Liver (tissue), 3 donors: ENCODE data around the gene DHX16.

Experiments
- ATF3 ChIP-seq: IDR thresholded peaks from 2 replicates; pipeline ENCODE4 v1.6.1; 2016; ENCODE audit warnings: antibody characterized with exemption
- CTCF ChIP-seq: fragments of 150-350 bp; IDR thresholded peaks from 2 replicates; pipeline ENCODE4 v1.5.1; 2017; ENCODE audit warnings: improper control_type of control experiment, low read depth, low read length; ENCODE audit not compliant: missing input control
- GABPA ChIP-seq, 2 donors: IDR thresholded peaks in 1 of 2; conservative IDR thresholded peaks in 1 of 2; 2 replicates each; pipeline ENCODE4 v1.6.1; 2016; ENCODE audit warnings: antibody characterized with exemption in 2 of 2, mild to moderate bottlenecking in 1 of 2, moderate library complexity in 1 of 2
- JUND ChIP-seq, 2 donors: IDR thresholded peaks; 2 replicates each; pipeline ENCODE4 v1.6.1; 2016; ENCODE audit warnings: antibody characterized with exemption in 2 of 2
- MAX ChIP-seq: IDR thresholded peaks from 2 replicates; pipeline ENCODE4 v1.6.1; 2016; ENCODE audit warnings: antibody characterized with exemption
- RAD21 ChIP-seq, 2 donors: IDR thresholded peaks; 2 replicates each; pipeline ENCODE4 v1.6.1; 2016; ENCODE audit warnings: antibody characterized with exemption in 2 of 2, mild to moderate bottlenecking in 2 of 2
- SP1 ChIP-seq: IDR thresholded peaks from 2 replicates; pipeline ENCODE4 v1.6.1; 2018; ENCODE audit warnings: antibody characterized with exemption, mild to moderate bottlenecking
- TAF1 ChIP-seq: conservative IDR thresholded peaks from 2 replicates; pipeline ENCODE4 v1.6.1; 2016; ENCODE audit warnings: antibody characterized with exemption, mild to moderate bottlenecking
- YY1 ChIP-seq: IDR thresholded peaks from 2 replicates; pipeline ENCODE4 v1.6.1; 2016; ENCODE audit warnings: antibody characterized with exemption, mild to moderate bottlenecking
- TF ChIP-seq, protein P1 (sequence below): IDR thresholded peaks from 2 replicates; pipeline ENCODE4 v1.6.1; 2016; ENCODE audit warnings: antibody characterized with exemption, mild to moderate bottlenecking
- TF ChIP-seq, protein P2 (sequence below): IDR thresholded peaks from 2 replicates; pipeline ENCODE4 v1.6.1; 2016; ENCODE audit warnings: antibody characterized with exemption
- donor health status: healthy.
- donor health status: healthy.

GRCh38 chr6:30654798-30655742, 17.7 kb downstream of the DHX16 start:
- TF ChIP-seq CTCF (no peak), ATF3 (no peak), MAX (no peak), SP1 (no peak), YY1 (no peak), TAF1 (no peak), RAD21 (IDR thresholded peaks at IDR 0.05) (no peak), JUND (IDR thresholded peaks at IDR 0.05) (no peak), GABPA (IDR thresholded peaks at IDR 0.05 in 1 of 2, conservative IDR thresholded peaks at IDR 0.05 in 1 of 2) (no peak)
- TF ChIP-seq, protein P1, sequence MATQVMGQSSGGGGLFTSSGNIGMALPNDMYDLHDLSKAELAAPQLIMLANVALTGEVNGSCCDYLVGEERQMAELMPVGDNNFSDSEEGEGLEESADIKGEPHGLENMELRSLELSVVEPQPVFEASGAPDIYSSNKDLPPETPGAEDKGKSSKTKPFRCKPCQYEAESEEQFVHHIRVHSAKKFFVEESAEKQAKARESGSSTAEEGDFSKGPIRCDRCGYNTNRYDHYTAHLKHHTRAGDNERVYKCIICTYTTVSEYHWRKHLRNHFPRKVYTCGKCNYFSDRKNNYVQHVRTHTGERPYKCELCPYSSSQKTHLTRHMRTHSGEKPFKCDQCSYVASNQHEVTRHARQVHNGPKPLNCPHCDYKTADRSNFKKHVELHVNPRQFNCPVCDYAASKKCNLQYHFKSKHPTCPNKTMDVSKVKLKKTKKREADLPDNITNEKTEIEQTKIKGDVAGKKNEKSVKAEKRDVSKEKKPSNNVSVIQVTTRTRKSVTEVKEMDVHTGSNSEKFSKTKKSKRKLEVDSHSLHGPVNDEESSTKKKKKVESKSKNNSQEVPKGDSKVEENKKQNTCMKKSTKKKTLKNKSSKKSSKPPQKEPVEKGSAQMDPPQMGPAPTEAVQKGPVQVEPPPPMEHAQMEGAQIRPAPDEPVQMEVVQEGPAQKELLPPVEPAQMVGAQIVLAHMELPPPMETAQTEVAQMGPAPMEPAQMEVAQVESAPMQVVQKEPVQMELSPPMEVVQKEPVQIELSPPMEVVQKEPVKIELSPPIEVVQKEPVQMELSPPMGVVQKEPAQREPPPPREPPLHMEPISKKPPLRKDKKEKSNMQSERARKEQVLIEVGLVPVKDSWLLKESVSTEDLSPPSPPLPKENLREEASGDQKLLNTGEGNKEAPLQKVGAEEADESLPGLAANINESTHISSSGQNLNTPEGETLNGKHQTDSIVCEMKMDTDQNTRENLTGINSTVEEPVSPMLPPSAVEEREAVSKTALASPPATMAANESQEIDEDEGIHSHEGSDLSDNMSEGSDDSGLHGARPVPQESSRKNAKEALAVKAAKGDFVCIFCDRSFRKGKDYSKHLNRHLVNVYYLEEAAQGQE = no peak
- TF ChIP-seq, protein P2, sequence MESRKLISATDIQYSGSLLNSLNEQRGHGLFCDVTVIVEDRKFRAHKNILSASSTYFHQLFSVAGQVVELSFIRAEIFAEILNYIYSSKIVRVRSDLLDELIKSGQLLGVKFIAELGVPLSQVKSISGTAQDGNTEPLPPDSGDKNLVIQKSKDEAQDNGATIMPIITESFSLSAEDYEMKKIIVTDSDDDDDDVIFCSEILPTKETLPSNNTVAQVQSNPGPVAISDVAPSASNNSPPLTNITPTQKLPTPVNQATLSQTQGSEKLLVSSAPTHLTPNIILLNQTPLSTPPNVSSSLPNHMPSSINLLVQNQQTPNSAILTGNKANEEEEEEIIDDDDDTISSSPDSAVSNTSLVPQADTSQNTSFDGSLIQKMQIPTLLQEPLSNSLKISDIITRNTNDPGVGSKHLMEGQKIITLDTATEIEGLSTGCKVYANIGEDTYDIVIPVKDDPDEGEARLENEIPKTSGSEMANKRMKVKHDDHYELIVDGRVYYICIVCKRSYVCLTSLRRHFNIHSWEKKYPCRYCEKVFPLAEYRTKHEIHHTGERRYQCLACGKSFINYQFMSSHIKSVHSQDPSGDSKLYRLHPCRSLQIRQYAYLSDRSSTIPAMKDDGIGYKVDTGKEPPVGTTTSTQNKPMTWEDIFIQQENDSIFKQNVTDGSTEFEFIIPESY = no peak
